CD4-positive, alpha-beta T cell treated with Interleukin-6 at 100 ng/mL for 8 hours (primary cell): ENCODE measurements around the gene PTGER2.

ENCODE experiments used
- DNase-seq: peaks from one replicate; pipeline ENCODE4 v3.0.0-alpha.2; 2020; ENCODE audit warnings: mixed read lengths, low spot score

Gene PTGER2

GRCh38 chr14:52338051-52338681 lies 24.1 kb downstream of the PTGER2 start:
- DNase-seq = no peak

DNA sequence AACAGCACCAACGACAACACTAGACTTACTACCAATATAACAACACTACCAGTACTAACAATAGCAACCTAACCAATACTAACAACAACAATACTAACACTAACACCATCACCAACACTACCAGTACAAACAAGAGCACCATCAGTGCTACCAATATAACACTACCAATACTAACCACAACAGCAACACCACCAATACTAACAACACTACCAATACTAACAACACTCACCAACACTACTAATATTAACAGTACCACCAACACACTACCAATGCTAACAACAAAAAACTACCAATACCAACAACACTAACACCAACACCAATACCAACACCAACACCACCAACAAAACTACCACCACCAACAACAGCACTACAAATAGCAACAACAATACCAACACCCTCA lies 25.1 kb downstream of the PTGER2 start:
- no peak for DNase-seq

DNA sequence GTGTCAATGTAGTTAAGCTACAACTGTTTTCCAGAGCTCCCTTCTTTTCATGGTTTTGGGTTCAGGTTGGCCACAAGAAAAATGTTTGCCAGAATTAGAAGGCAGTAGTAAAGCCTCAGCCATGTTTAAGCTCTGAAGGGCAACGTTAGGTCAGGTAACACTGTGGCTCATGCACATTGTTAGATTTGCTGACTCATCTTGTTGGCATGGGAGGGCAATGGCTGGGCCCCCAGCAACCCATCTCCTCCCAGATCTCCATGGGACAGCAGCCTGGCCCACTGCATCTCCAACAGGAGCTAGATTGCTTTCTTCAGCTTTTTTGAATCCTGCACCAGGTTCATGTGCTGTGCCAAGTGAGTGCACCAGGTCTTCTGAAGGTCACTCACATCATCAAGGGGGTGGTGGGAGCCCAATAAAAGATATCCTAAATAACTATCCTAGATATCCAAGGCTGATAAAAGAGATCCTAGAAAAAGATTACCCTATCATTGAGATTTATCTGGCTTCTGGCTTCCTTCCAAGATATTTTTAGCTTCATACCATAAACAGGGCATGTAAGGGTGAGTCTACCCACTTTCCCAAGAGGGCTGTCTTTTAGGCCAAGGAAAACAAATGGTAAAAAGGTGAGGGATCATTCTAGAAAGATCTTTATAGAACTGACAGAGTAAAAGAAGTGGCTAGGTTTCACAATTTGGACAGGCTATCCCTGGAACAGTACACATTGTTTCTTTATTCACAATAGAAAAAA lies 28.9 kb downstream of the PTGER2 start:
- no peak for DNase-seq

DNA sequence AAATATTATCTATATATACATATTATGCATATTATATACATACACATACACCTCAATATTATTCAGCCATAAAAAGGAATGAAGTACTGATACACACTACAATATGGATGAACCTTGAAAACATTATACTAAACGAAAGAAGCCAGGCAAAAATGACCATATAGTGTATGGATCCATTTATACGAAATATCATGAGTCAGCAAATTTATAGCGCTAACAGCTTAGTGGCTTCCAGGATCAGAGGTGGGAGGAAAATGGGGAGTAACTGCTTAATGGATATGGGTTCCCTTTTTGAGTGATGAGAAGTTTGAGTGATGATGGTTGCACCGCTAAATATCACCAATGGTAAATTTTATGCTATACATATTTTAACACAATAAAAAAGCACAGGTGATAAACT lies 32.7 kb downstream of the PTGER2 start:
- DNase-seq = no peak

GRCh38 chr14:52348279-52348678 lies 34.2 kb downstream of the PTGER2 start:
- no peak for DNase-seq

GRCh38 chr14:52348776-52349175 lies 34.7 kb downstream of the PTGER2 start:
- DNase-seq = no peak

- no peak for DNase-seq
Measured at GRCh38 chr14:52349731-52350130, 35.6 kb downstream of the PTGER2 start.

- DNase-seq = no peak
Measured at GRCh38 chr14:52350445-52350844, 36.3 kb downstream of the PTGER2 start.

- no peak for DNase-seq
Measured at GRCh38 chr14:52351233-52352060, 37.3 kb downstream of the PTGER2 start.

- peak; percentile 58 for DNase-seq
Measured at GRCh38 chr14:52352061-52352491, 38.0 kb downstream of the PTGER2 start.

- DNase-seq = no peak
Measured at GRCh38 chr14:52352569-52352968, 38.5 kb downstream of the PTGER2 start.

- no peak for DNase-seq
Measured at GRCh38 chr14:52354242-52354641, 40.1 kb downstream of the PTGER2 start.

DNA sequence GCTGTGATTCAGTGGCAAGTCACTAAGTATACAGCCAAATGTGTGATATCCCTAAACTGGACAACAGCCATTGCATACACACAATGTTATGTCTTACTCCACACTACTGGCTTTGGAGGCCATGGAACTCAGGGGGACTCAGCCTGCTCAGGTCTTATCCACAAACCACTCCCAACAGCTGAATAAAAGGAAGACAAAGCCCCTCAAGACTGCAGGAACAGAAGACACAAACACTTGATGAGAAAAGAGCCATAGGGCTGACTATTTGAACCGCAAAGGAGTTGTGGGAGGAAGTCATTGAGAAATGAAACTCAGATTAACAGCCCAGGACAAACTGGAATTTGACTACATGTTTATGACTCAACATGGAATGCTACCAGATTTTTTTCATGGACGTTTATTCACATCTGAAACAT lies 40.9 kb downstream of the PTGER2 start:
- no peak for DNase-seq

- no peak for DNase-seq
Measured at GRCh38 chr14:52355526-52355925, 41.4 kb downstream of the PTGER2 start.

DNA sequence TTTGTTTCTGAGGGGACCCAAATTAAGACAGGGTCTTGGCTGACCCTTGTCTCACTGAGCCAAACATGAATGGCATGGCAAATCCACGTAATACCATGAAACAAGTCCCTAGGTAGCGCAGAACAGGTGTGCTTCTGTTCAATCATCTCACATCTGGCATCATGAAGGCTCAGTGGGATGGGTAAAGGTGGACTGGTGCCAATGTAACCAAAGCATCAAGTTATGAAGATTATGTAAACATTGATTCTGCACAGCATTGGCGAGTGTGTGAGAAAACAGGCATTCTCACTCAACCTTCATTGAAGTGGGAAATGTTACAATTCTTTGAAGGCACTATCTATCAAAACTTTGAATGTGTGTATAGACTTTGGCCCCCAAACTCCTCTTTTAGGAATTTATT lies 41.9 kb downstream of the PTGER2 start:
- no peak for DNase-seq

DNA sequence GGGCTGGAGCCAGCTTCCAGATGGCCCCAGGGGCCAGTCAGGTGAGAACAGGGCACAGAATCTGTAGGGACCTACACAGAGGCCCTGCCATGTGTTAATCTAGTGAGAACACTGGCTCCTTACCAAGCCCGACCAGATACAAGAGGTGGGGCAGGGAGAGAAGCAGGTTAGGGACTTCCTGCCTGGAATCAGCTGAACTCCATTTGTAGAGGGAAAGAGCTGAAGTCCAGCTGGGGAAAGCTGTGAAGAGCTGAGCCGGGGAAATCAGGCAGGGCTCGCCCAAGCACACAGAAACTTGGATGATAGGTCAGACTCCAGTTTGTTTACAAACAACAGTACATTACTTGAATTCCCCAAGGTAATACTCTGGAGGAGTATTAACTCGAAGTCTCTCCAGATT lies 46.7 kb downstream of the PTGER2 start:
- DNase-seq = no peak

GRCh38 chr14:52363041-52363704 lies 49.1 kb downstream of the PTGER2 start:
- no peak for DNase-seq

GRCh38 chr14:52363961-52364360 lies 49.8 kb downstream of the PTGER2 start:
- DNase-seq = no peak

DNA sequence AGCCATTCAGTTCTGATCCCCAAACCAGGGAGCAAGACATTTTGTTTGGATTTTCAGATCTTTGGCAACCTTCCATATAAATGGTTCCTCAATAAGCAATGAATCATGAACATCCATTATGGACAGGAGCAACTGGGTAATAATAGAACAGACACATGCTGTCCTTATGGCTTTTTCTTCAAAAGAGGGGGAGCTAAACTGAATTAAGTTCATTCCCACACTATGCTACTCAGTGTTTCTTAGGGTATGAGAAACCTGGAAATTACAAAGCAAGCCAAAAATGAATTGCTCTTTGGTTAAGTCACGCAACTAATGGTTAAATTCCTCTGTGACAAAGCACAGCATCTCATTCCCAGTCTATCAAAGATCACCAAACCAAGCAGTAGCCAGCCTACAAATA lies 51.0 kb downstream of the PTGER2 start:
- DNase-seq = no peak

DNA sequence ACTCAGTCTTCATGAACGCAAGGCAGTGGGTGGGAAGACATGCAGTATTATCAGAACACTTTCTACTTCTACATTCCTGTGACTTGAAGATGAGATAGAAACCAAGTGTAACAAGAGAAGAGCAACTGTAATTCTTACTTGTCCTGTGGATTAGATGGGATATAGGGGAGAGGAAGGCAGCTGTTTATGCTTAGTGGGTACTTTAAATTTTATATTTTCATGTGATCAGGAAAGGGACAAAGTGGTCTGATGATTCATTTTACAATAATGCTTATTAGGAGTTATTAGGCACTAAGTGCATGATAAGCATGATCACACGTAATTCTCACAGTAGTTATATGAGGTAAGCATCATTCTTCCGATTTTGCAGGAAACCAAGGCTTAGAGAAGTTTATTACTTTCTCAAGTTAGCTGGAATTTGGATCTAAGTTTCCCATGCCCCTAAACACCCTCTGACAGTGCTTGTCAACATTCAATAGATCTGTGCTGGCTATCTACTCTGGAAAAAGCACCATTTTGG lies 52.7 kb downstream of the PTGER2 start:
- no peak for DNase-seq

GRCh38 chr14:52369305-52369801 lies 55.2 kb downstream of the PTGER2 start:
- no peak for DNase-seq

DNA sequence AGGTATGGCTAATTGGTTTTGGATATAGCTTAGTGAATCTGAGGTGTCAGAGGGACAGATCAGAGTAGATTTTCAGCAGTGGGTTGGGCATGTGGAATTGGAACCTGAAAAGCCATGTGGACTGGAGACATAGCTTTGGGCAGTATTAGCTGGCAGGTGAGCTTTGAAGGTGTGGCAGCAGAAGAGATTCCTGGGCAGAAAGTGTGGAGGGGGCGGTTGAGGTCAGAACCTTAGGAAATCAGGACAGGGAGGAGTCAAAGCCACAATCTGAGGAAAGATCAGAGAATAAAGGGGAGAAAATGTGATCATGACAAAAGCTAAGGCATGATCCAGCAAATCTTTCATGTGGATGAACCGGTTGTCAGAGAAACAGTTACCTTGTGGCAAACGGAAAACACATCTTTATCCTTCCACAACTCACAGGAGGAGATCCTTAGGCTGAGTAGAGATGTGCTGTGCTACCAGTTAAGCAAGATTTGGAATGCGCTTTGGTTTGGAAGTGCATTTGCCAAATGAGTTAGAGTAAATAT lies 56.4 kb downstream of the PTGER2 start:
- no peak for DNase-seq
